Ovary (tissue), 9 donors: ENCODE measurements around the gene UNC13D. TPM values are rescaled to one million over a fixed set of nuclear protein-coding genes. Genes with fewer than 3 reads are reported as not detected.

ENCODE experiments used
- DNase-seq, 5 donors: peaks; one replicate each; pipeline ENCODE4 v3.0.0-alpha.2; 2019 to 2020
- H3K27ac ChIP-seq, 2 donors: fragments of 200-600 bp; one replicate each; pipeline versions ENCODE4 v1.5.1 to v1.8.0; 2019 to 2022
- H3K27me3 ChIP-seq: fragments of 200-600 bp; one replicate; pipeline ENCODE4 v1.8.0; 2022
- H3K36me3 ChIP-seq: fragments of 200-600 bp; sonication (generic); one replicate; pipeline ENCODE4 v1.5.1; 2019
- H3K4me1 ChIP-seq: one replicate; pipeline ENCODE4 v1.8.1; 2013; ENCODE audit warnings: mild to moderate bottlenecking, moderate library complexity; ENCODE audit not compliant: insufficient read depth
- H3K4me3 ChIP-seq: fragments of 200-600 bp; sonication (generic); one replicate; pipeline ENCODE4 v1.5.1; 2017
- H3K9me3 ChIP-seq, 2 donors: fragments of 200-600 bp in 1 of 2; sonication (generic) in 1 of 2; one replicate each; pipeline versions ENCODE4 v1.5.1 to v1.8.1; 2013 to 2019; ENCODE audit warnings: mild to moderate bottlenecking in 1 of 2, moderate library complexity in 1 of 2
- CTCF ChIP-seq, 3 donors: fragments of 450-650 bp in 2 of 3; fragments of 200-600 bp in 1 of 3; IDR thresholded peaks; one replicate each; pipeline versions ENCODE4 v1.5.1 to v1.8.0; 2016 to 2022; ENCODE audit warnings: antibody characterized with exemption in 3 of 3, mild to moderate bottlenecking in 1 of 3
- EP300 ChIP-seq: sonication (generic); formaldehyde crosslinking; IDR thresholded peaks from one replicate; pipeline ENCODE4 v1.6.1; 2017; ENCODE audit warnings: antibody characterized with exemption
- POLR2A ChIP-seq: fragments of 450-650 bp; IDR thresholded peaks from one replicate; pipeline ENCODE4 v1.6.1; 2017; ENCODE audit warnings: antibody characterized with exemption, mild to moderate bottlenecking, moderate library complexity
- WGBS, 3 donors: extraction: QIAGEN DNeasy Blood & Tissue Kit in 1 of 3; methylation state at CpG; one replicate each; pipeline versions ENCODE4 v1.1.5 to v1.1.7; 2013 to 2017; 5-methylcytosine and 5-hydroxymethylcytosine counted together
- intact Hi-C, 4 donors: fragments of 100-400 bp; cut with DNase I; formaldehyde crosslinking; loops; one replicate each; pipeline versions ENCODE4 v1.11.0 to v1.15.1; 2022 to 2023
- polyA plus RNA-seq, 2 donors: library from polyadenylated mRNA; stranded (reverse); fragments of 200-250 nt in 1 of 2; fragments of 350-450 nt in 1 of 2; fragmentation: Illumina TruSeq in 1 of 2; extraction: RNeasy Lipid Tissue Mini Kit (QIAGEN cat#74804) in 1 of 2; gene quantifications; one replicate each; pipeline ENCODE4 v1.2.3, GENCODE V29; 2013 to 2014
- total RNA-seq, 7 donors: library from RNA; depleted of rRNA in 2 of 7; stranded (reverse); fragments of >200 nt in 2 of 7; fragmentation: NEBNext Ultra II Directional in 3 of 7; extraction: Animal tissue kit (Norgen Biotek cat#: 25700) in 3 of 7; gene quantifications; one replicate each; pipeline versions ENCODE4 v1.1.0 to v1.2.4, GENCODE V29; 2016 to 2023
- donor health status: DM: no; HTN: no; CAD: no; lungs with moderate emphysema.
- donor health status: DM: no; HTN: no; CAD: no.
- donor health status: Bipolar disorder and iron deficiency.
- donor health status: DM: yes; HTN: yes; CAD: no.
- donor health status: DM: no; HTN: no; CAD: no.
- donor health status: DM: yes; HTN: yes; CAD: no.

UNC13D gene
- total and polyA plus RNA-seq, 9 donors: 8.9 to 24.9 (median 14.1) TPM

GRCh38 chr17:75875182-75875939 is 31.2 kb upstream of the UNC13D start:
- no peak overlapping the region for H3K4me3 ChIP-seq
- peaks cover 23% of the 10 kb centered on the region for H3K4me1 ChIP-seq
- DNase-seq: peak in 3 of 5 donors; percentile 57 to 71 (median 68)
- no peaks in the 10 kb centered on the region for H3K9me3 ChIP-seq
- no peaks in the 10 kb centered on the region for H3K27me3 ChIP-seq
- no peaks in the 10 kb centered on the region for H3K36me3 ChIP-seq
- WGBS, 3 donors: 73 to 84% (median 74%) methylated on average over 18 of the region's 18 CpGs
- H3K27ac ChIP-seq: peak overlapping the region in 1 of 2 donors; percentile 64
- TF ChIP-seq EP300 (no peak), POLR2A (no peak), CTCF (IDR thresholded peaks at IDR 0.05) (no peak)
- intact Hi-C loops: loop anchor here in 1 of 4 donors (10.0 kb wide), 1 partner anchor 101 kb away; a partner anchor contains a TSS

GRCh38 chr17:75874323-75875181 is 30.3 kb upstream of the UNC13D start:
- 86 to 90% (median 89%) methylated on average over 38 of the region's 38 CpGs for WGBS, 3 donors
- TF ChIP-seq CTCF (IDR thresholded peaks at IDR 0.05) (no peak), POLR2A (no peak), EP300 (no peak)
- H3K4me3 ChIP-seq: no peak overlapping the region
- no peak for DNase-seq
- H3K9me3 ChIP-seq: no peaks in the 10 kb centered on the region
- intact Hi-C loops: loop anchor here in 1 of 4 donors (10.0 kb wide), 1 partner anchor 100 kb away; a partner anchor contains a TSS
- peaks cover 26% of the 10 kb centered on the region for H3K4me1 ChIP-seq
- H3K27ac ChIP-seq: no peak overlapping the region
- H3K36me3 ChIP-seq: no peaks in the 10 kb centered on the region
- H3K27me3 ChIP-seq: no peaks in the 10 kb centered on the region

DNA sequence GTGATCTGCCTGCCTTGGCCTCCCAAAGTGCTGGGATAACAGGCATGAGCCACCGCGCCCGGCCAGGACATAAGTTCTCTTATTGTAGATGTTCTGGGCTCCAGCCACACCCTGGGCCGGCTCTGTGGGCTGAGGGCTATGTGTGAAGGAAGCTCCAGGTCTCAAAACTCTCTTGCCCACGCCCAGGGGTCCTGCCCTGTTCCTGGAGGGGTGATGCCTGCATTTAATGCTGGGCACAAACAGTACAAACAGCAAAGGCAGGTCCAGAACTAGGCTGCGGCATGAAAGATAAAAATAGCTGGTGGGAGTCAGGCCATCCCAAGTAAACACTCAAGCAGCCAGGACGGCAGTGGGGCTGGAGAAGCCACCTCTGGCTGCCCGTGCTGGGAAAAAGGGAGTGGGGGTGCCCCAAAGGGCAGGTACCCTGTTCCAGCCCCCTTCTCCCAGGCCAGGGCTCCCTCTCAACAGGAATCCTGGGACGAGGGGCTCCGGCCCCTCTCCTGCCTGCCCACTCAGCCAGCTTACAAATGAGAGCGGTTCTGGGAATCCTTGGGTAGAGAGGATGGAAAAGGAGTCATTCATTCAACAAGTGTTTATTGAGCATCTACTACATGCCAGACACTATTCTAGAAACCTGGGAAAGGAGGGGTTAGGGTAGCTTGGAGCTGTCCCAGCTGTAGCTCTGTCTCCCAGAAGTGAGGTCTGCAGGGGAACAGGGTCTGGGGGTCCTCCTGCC is 29.6 kb upstream of the UNC13D start:
- Histone ChIP-seq H3K4me1 (peaks cover 29% of the 10 kb centered on the region), H3K36me3 (no peaks in the 10 kb centered on the region), H3K4me3 (no peak overlapping the region), H3K27me3 (no peaks in the 10 kb centered on the region), H3K27ac (peak overlapping the region; percentile 51 to 73), H3K9me3 (no peaks in the 10 kb centered on the region)
- no peak for DNase-seq
- no peak for TF ChIP-seq POLR2A
- TF ChIP-seq EP300: no peak
- no peak for TF ChIP-seq CTCF (IDR thresholded peaks at IDR 0.05)
- intact Hi-C loops: loop anchor here in 1 of 4 donors (10.0 kb wide), 1 partner anchor 99 kb away; a partner anchor contains a TSS
- 32 to 38% (median 35%) methylated on average over 11 of the region's 11 CpGs for WGBS, 3 donors
